Measurements from ENCODE around the gene ASB11.

GRCh38 chrX:15359701-15360100, 44.3 kb upstream of the ASB11 start:
- no peak for TF ChIP-seq CTCF (optimal IDR thresholded peaks at IDR 0.05 in 1 of 3, IDR thresholded peaks at IDR 0.05 in 1 of 3, conservative IDR thresholded peaks at IDR 0.05 in 1 of 3; ENCODE audit: extremely low read depth in 1 of 3, insufficient read depth in 2 of 3, low read length in 3 of 3)
- TF ChIP-seq EZH2 (IDR thresholded peaks at IDR 0.05; ENCODE audit: low read length), result no peak
